Spleen (tissue), 11 donors: Measurements from ENCODE around the gene TJP1. TPM values are rescaled to one million over a fixed set of nuclear protein-coding genes. Genes with fewer than 3 reads are reported as not detected.
"Not testable (repeated sequence)": the region's sequence is repeated elsewhere in the genome, so short reads cannot be mapped to it uniquely, and the experiment has no call there.

Experiments
- DNase-seq: peaks from one replicate; pipeline ENCODE4 v3.0.0-alpha.2; 2020
- H3K27ac ChIP-seq, 8 donors: fragments of 200-600 bp; sonication (generic) in 7 of 8; 1 replicate in 4 of 8; 2 replicates in 4 of 8; pipeline versions ENCODE4 v1.5.0 to v1.8.0; 2016 to 2021; ENCODE audit warnings: inconsistent platforms in 4 of 8, mild to moderate bottlenecking in 4 of 8, moderate library complexity in 1 of 8
- H3K27me3 ChIP-seq, 7 donors: fragments of 200-600 bp; sonication (generic) in 6 of 7; replicated peaks in 1 of 7; 1 replicate in 4 of 7; 2 replicates in 3 of 7; pipeline versions ENCODE4 v1.5.0 to v1.8.0; 2016 to 2021; ENCODE audit warnings: inconsistent platforms in 3 of 7, mild to moderate bottlenecking in 1 of 7
- H3K36me3 ChIP-seq, 6 donors: fragments of 200-600 bp; sonication (generic) in 5 of 6; 1 replicate in 4 of 6; 2 replicates in 2 of 6; pipeline versions ENCODE4 v1.5.0 to v1.8.0; 2016 to 2021; ENCODE audit warnings: inconsistent platforms in 2 of 6
- H3K4me1 ChIP-seq, 6 donors: fragments of 200-600 bp; sonication (generic) in 5 of 6; 1 replicate in 3 of 6; 2 replicates in 3 of 6; pipeline versions ENCODE4 v1.5.0 to v1.8.0; 2016 to 2021; ENCODE audit warnings: inconsistent platforms in 3 of 6
- H3K4me3 ChIP-seq, 8 donors: fragments of 200-600 bp; sonication (generic) in 7 of 8; 1 replicate in 4 of 8; 2 replicates in 4 of 8; pipeline versions ENCODE4 v1.5.0 to v1.8.0; 2016 to 2021; ENCODE audit warnings: inconsistent platforms in 4 of 8, mild to moderate bottlenecking in 4 of 8, moderate library complexity in 2 of 8
- H3K9me3 ChIP-seq, 8 donors: fragments of 200-600 bp; sonication (generic) in 7 of 8; 1 replicate in 4 of 8; 2 replicates in 4 of 8; pipeline versions ENCODE4 v1.5.0 to v1.8.0; 2016 to 2021; ENCODE audit warnings: inconsistent platforms in 4 of 8
- POLR2A ChIP-seq, 3 donors: fragments of 450-650 bp; IDR thresholded peaks; one replicate each; pipeline ENCODE4 v1.5.1; 2017; ENCODE audit warnings: antibody characterized with exemption in 3 of 3, mild to moderate bottlenecking in 1 of 3
- POLR2AphosphoS5 ChIP-seq, 3 donors: sonication (generic); formaldehyde crosslinking; IDR thresholded peaks; one replicate each; pipeline ENCODE4 v1.5.1; 2017; ENCODE audit warnings: antibody characterized with exemption in 3 of 3
- WGBS, 5 donors: extraction: QIAGEN DNeasy Blood & Tissue Kit in 3 of 5; methylation state at CpG; one replicate each; pipeline versions ENCODE4 v1.1.5 to v1.1.7; 2013 to 2018; 5-methylcytosine and 5-hydroxymethylcytosine counted together
- intact Hi-C: fragments of 100-400 bp; cut with DNase I; formaldehyde crosslinking; loops from one replicate; pipeline ENCODE4 v1.15.0; 2023; ENCODE audit warnings: low total_unique reads
- polyA plus RNA-seq, 3 donors: library from polyadenylated mRNA; stranded (reverse); fragments of 200-250 nt; gene quantifications; one replicate each; pipeline ENCODE4 v1.2.1, GENCODE V29; 2013
- total RNA-seq, 7 donors: library from RNA; depleted of rRNA in 3 of 7; stranded (reverse); fragments of >200 nt in 3 of 7; fragmentation: NEBNext Ultra II Directional in 4 of 7; extraction: Animal tissue kit (Norgen Biotek cat#: 25700) in 4 of 7; gene quantifications; one replicate each; pipeline versions ENCODE4 v1.1.0 to v1.2.1, GENCODE V29; 2016 to 2021
- TF ChIP-seq, protein P1 (sequence below), 11 experiments: fragments of 200-600 bp in 7 of 11; fragments of 450-650 bp in 4 of 11; sonication (generic) in 4 of 11; IDR thresholded peaks in 8 of 11; conservative IDR thresholded peaks in 3 of 11; 1 replicate in 7 of 11; 2 replicates in 4 of 11; pipeline versions ENCODE4 v1.4.0 to v1.8.0; 2016 to 2021; ENCODE audit warnings: antibody characterized with exemption in 11 of 11, inconsistent platforms in 4 of 11, mild to moderate bottlenecking in 1 of 11
- donor health status: healthy with polysubstance abuse.
- donor health status: DM: no; HTN: no; CAD: no; lungs with moderate emphysema.
- donor health status: DM: no; HTN: no; CAD: no.
- donor health status: Bipolar disorder and iron deficiency.
- donor health status: healthy.
- donor health status: DM: no; HTN: no; CAD: no.
- donor health status: DM: yes; HTN: yes; CAD: no.

TJP1 gene
- total and polyA plus RNA-seq, 10 donors, result 2.9 to 71.8 (median 49.7) TPM

DNA sequence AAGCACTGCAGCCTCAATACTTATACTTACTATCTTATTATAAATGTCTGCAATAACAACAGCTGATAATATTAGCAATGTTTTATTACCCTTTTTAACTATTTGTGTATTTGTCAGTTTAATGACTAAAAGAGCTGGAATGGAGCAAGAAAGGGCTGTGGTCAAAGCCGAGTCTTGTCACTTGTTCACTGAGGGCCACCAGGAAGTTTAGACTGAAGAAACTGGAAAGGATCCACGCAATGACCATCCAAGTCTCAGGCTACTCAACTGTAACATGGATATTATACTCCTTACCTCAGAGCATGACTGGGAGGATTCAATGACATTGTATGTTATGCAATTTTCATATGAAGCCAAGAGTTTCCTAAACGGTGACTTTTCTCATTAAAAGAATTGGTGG is 90.4 kb downstream of the TJP1 start:
- peaks cover 0 to 4% (median 0%) of the 10 kb centered on the region in 7 donors for H3K27me3 ChIP-seq
- WGBS, 5 donors, result 86 to 91% (median 89%) methylated on average over 3 of the region's 3 CpGs
- no peak overlapping the region for H3K4me3 ChIP-seq
- no peaks in the 10 kb centered on the region for H3K4me1 ChIP-seq
- TF ChIP-seq POLR2AphosphoS5 (IDR thresholded peaks at IDR 0.05) (no peak), POLR2A (IDR thresholded peaks at IDR 0.05) (no peak)
- TF ChIP-seq, protein P1, sequence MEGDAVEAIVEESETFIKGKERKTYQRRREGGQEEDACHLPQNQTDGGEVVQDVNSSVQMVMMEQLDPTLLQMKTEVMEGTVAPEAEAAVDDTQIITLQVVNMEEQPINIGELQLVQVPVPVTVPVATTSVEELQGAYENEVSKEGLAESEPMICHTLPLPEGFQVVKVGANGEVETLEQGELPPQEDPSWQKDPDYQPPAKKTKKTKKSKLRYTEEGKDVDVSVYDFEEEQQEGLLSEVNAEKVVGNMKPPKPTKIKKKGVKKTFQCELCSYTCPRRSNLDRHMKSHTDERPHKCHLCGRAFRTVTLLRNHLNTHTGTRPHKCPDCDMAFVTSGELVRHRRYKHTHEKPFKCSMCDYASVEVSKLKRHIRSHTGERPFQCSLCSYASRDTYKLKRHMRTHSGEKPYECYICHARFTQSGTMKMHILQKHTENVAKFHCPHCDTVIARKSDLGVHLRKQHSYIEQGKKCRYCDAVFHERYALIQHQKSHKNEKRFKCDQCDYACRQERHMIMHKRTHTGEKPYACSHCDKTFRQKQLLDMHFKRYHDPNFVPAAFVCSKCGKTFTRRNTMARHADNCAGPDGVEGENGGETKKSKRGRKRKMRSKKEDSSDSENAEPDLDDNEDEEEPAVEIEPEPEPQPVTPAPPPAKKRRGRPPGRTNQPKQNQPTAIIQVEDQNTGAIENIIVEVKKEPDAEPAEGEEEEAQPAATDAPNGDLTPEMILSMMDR (IDR thresholded peaks at IDR 0.05 in 8 of 11, conservative IDR thresholded peaks at IDR 0.05 in 3 of 11), result no peak
- H3K36me3 ChIP-seq, result peaks cover 0 to 64% (median 2%) of the 10 kb centered on the region in 6 donors
- no peak for DNase-seq
- intact Hi-C loops, result no loop called here
- H3K9me3 ChIP-seq, result no peaks in the 10 kb centered on the region
- H3K27ac ChIP-seq, result no peak overlapping the region

DNA sequence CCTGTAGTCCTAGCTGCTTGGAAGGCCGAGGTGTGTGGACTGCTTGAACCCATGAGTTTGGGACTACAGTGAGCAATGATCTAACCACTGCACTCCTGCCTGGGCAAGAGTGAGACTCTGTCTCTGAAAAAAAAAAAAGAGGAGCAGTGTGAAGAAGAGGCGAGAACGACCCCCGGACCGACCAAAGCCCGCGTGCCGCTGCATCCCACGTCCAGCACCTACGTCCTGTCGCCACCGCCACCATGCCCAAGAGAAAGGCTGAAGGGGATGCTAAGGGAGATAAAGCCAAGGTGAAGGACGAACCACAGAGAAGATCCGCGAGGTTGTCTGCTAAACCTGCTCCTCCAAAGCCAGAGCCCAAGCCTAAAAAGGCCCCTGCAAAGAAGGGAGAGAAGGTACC is 91.8 kb downstream of the TJP1 start:
- H3K9me3 ChIP-seq, H3K4me1 ChIP-seq, H3K4me3 ChIP-seq, H3K27ac ChIP-seq, intact Hi-C loops, DNase-seq, H3K27me3 ChIP-seq: not testable (repeated sequence)
- peaks cover 0 to 77% (median 4%) of the 10 kb centered on the region in 6 donors for H3K36me3 ChIP-seq
- 92 to 96% (median 94%) methylated on average over 13 to 15 of the region's 15 CpGs for WGBS, 5 donors

DNA sequence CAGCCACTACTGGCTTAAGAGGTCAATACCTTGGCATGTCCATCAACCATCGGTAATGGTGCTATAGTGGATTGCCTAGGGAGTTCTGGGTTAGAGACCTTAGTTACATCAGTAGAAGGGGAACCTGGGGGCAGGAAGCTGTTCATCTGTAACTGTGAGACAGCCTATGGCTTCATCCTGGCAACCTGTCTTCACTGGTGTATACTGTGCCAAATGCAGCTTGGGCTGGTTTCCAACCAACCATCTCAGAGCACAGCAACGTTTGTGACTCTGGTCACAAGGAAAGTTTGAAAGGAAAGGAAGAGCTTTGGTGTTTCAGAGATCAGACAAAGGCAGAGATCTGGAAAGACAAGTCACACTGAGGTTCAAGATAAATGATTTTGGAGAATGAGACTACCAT is 93.8 kb downstream of the TJP1 start:
- no peaks in the 10 kb centered on the region for H3K27me3 ChIP-seq
- H3K36me3 ChIP-seq, result peaks cover 0 to 63% (median 3%) of the 10 kb centered on the region in 6 donors
- intact Hi-C loops, result no loop called here
- WGBS, 5 donors, result 68 to 83% (median 70%) methylated on average over 2 of the region's 2 CpGs
- no peak overlapping the region for H3K4me3 ChIP-seq
- H3K9me3 ChIP-seq, result peaks cover 0 to 6% (median under 1%) of the 10 kb centered on the region in 8 donors
- no peaks in the 10 kb centered on the region for H3K4me1 ChIP-seq
- TF ChIP-seq, protein P1 (IDR thresholded peaks at IDR 0.05 in 8 of 11, conservative IDR thresholded peaks at IDR 0.05 in 3 of 11), result no peak
- TF ChIP-seq POLR2A (IDR thresholded peaks at IDR 0.05) (no peak), POLR2AphosphoS5 (IDR thresholded peaks at IDR 0.05) (no peak)
- DNase-seq, result no peak
- no peak overlapping the region for H3K27ac ChIP-seq

DNA sequence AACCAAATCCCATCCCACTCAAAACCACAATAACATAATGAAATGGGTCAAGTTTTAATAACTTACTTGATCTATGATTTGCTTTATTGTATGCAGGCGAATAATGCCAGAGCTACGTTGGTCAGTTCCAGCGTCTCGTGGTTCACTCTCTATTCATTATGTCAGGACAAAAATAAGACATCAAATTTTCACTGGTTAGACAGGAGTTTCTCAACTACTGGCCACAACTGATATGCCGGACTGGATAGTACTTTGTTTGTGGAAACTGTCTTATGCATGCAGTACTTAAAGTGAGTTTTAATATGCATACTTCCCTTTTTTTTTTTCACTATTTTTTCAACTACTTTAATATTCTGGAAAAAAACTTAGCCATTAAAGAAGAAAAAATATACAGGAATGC is 94.4 kb downstream of the TJP1 start:
- Histone ChIP-seq H3K27me3 (no peaks in the 10 kb centered on the region), H3K4me1 (no peaks in the 10 kb centered on the region), H3K27ac (no peak overlapping the region), H3K4me3 (no peak overlapping the region), H3K36me3 (peaks cover 0 to 63% (median 4%) of the 10 kb centered on the region in 6 donors), H3K9me3 (peaks cover 0 to 11% (median 6%) of the 10 kb centered on the region in 8 donors)
- WGBS, 5 donors, result 84 to 93% (median 88%) methylated on average over 5 of the region's 5 CpGs
- intact Hi-C loops, result no loop called here
- DNase-seq, result no peak
- TF ChIP-seq POLR2AphosphoS5 (IDR thresholded peaks at IDR 0.05) (no peak), POLR2A (IDR thresholded peaks at IDR 0.05) (no peak)
- TF ChIP-seq, protein P1 (IDR thresholded peaks at IDR 0.05 in 8 of 11, conservative IDR thresholded peaks at IDR 0.05 in 3 of 11), result no peak

DNA sequence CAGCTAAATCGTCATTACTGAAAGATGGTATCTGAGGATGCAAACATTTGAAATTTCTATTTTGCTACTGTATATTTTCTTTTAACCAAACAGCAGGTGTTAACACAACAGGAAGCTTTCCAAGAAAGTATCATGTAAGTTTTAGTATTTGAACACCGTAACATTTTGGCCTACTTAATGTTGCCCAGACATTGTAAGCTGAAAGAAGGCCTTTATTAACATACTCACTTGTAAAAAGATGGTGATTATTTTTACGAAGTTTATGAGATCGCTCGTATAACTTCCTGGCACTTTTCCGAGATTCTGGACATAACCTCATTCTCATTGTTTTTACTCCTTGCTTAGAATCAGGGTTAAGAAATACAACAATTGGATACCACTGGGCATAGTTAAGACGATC is 95.7 kb downstream of the TJP1 start:
- Histone ChIP-seq H3K27me3 (no peaks in the 10 kb centered on the region), H3K27ac (no peak overlapping the region), H3K9me3 (peaks cover 7 to 24% (median 19%) of the 10 kb centered on the region in 8 donors), H3K4me3 (no peak overlapping the region), H3K4me1 (no peaks in the 10 kb centered on the region), H3K36me3 (peaks cover 0 to 64% (median 17%) of the 10 kb centered on the region in 6 donors)
- intact Hi-C loops, result no loop called here
- no peak for DNase-seq
- TF ChIP-seq POLR2AphosphoS5 (IDR thresholded peaks at IDR 0.05), result no peak
- TF ChIP-seq, protein P1 (IDR thresholded peaks at IDR 0.05 in 8 of 11, conservative IDR thresholded peaks at IDR 0.05 in 3 of 11), result no peak
- no peak for TF ChIP-seq POLR2A (IDR thresholded peaks at IDR 0.05)
- 89 to 96% (median 91%) methylated on average over 7 of the region's 7 CpGs for WGBS, 5 donors
